NCI-H128 (cell line): Measurements from ENCODE around the gene NOL9.

Experiments used
- DNase-seq: peaks from one replicate; lab custom pipeline; 2025; ENCODE audit not compliant: unreplicated experiment; lab: John Stamatoyannopoulos, UW

Gene NOL9

DNA sequence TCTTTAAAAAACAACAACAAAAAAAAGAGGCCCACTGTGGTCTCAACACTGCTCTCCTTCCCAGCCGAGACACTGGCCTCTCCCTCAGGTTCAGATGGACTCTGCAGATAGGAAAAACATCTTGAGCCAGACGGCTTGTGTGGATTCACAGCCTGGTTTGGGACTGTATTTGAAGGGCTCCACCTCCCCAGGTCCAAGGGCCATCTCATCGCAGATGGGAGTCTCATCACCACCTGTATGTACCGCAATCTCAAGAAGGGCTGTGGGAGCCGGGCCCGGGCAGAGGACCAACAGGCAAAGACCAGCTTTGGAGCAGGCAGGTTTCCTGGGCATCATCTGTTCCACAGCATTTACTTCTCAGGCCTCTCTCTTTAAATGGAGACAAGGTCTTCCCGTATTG lies 35.7 kb upstream of the NOL9 start:
- no peak for DNase-seq

DNA sequence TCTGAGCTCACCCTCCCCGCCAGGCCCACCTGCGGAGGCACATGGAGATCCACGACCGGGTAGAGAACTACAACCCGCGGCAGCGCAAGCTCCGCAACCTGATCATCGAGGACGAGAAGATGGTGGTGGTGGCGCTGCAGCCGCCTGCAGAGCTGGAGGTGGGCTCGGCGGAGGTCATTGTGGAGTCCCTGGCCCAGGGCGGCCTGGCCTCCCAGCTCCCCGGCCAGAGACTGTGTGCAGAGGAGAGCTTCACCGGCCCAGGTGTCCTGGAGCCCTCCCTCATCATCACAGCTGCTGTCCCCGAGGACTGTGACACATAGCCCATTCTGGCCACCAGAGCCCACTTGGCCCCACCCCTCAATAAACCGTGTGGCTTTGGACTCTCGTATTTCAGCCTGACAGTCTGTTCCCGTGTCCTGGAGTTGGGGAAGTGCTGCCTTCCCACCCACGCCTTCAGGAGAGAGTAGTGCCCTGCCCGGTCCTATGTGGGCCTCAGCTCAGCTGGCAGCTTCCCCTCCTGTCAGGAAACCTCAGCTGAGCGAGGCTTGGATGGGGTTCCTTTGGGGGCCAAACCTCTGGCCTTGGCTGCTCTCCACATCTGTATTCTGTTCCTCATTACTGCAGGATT lies 34.7 kb upstream of the NOL9 start:
- DNase-seq = no peak

DNA sequence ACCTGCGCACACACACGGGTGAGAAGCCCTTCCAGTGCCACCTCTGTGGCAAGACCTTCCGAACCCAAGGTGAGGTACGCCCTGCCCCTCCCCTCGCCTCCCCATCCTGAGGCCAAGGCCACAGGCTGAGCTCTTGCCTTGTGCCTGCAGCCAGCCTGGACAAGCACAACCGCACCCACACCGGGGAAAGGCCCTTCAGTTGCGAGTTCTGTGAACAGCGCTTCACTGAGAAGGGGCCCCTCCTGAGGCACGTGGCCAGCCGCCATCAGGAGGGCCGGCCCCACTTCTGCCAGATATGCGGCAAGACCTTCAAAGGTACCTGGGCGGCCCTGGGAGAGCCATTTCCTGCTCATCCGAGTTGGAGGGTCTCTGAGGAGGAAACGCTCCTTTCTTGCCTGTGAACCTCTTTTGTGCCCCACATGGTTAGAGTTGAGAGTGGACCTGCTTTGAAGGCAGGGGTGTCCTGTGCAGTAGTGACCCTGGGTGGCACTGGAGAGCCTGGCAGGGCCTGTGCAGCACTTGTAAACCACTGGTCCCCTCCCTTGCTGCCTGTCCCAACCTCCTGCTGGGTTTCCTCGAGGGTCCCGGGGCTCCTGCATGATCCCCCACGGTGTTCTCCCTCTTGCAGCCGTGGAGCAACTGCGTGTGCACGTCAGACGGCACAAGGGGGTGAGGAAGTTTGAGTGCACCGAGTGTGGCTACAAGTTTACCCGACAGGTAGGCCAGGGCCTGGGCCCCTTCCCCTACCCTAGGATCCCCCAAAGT lies 34.0 kb upstream of the NOL9 start:
- no peak for DNase-seq

DNA sequence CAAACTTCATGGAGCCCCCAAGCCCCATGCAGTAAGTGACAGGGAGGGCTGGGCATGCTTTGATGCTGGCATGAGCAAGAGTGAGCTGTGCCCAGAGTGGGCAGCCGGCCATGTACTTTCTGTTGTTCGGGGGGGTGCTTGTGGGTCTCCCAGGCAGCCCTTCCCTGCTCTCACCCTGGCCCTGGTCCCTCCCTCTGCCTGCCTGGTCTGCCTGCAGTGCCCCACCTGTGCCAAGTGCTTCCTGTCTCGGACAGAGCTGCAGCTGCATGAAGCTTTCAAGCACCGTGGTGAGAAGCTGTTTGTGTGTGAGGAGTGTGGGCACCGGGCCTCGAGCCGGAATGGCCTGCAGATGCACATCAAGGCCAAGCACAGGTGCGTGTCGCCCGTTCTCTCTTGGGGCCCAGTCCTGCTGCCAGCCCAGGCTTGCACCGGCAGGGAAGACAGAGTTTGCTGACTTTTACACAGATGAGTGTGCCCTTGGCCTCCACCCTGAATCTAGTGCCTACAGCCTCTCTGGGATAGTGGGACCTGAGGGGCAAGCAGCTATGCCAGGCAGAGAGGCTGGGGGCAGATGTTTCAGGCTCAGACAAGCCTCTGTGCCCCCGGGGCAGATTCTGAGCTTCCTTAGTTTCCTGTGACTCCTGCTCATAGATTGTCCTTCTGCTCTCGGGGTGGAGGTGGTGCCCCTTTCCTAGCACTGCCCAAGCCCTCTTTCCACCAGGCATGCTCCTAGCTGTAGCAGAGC lies 33.1 kb upstream of the NOL9 start:
- no peak for DNase-seq

DNA sequence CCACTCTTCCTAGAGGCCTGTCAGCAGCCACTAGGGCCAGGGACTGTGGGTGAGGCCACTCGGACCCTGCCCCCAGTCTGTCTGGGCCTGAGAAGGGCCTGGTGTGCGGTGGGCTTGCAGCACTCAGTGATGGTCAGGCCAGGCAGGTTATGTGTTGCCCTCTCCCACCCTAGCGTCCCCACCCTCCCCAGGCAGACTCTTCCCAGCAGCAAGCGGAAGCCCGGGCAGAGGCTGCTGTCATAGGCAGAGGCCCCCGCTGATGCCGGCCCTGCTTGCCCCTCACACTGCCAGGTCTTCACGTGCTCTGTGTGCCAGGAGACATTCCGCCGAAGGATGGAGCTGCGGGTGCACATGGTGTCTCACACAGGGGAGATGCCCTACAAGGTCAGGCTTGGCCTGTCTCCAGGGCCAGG lies 32.1 kb upstream of the NOL9 start:
- no peak for DNase-seq

DNA sequence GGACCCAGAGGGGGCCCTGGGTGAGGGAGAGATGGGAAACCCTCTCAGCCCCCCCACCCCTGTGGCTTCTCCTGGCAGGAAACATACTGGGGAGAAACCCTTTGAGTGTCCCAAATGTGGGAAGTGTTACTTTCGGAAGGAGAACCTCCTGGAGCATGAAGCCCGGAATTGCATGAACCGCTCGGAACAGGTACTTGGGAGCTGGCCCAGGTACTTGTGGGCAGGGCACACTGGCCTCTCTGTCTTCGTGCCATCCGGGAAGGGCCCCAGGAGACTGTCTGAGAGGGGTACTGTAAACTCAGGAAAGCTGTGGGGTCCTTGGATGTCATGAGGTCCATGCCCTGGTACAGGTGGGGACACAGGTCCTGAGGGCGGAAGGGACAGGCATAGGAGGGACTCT lies 31.5 kb upstream of the NOL9 start:
- DNase-seq = no peak

DNA sequence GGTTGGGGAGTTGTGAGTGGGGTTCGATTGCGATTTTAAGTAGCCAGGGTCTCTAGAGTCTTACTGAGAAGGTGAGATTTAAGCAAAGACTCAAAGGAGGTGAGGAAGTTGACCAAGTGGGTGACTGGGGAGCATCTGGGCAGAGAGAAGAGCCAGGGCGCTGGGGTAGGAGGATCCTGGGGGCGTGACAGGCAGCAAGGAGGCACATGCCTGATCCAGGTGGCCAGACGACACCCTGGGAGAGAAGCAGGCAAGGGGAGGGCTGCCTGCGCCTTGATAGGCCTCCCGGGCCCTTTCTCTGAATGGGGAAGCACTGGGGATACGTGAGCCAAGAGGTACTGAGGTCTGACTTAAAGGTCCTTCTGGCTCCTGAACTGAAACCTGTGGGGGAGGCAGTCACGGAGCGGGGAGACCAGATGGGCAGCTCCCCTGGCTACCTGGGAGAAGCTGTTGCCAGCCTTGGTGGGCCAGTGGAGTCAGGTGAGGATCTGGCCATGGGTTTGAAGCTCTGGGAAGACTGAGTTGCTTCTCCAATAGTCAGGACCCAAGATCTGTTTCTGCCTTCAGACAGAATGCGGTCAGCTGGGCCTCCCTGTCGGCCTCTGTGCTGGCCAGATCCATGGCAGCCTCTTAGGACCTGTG lies 30.9 kb upstream of the NOL9 start:
- no peak for DNase-seq

DNA sequence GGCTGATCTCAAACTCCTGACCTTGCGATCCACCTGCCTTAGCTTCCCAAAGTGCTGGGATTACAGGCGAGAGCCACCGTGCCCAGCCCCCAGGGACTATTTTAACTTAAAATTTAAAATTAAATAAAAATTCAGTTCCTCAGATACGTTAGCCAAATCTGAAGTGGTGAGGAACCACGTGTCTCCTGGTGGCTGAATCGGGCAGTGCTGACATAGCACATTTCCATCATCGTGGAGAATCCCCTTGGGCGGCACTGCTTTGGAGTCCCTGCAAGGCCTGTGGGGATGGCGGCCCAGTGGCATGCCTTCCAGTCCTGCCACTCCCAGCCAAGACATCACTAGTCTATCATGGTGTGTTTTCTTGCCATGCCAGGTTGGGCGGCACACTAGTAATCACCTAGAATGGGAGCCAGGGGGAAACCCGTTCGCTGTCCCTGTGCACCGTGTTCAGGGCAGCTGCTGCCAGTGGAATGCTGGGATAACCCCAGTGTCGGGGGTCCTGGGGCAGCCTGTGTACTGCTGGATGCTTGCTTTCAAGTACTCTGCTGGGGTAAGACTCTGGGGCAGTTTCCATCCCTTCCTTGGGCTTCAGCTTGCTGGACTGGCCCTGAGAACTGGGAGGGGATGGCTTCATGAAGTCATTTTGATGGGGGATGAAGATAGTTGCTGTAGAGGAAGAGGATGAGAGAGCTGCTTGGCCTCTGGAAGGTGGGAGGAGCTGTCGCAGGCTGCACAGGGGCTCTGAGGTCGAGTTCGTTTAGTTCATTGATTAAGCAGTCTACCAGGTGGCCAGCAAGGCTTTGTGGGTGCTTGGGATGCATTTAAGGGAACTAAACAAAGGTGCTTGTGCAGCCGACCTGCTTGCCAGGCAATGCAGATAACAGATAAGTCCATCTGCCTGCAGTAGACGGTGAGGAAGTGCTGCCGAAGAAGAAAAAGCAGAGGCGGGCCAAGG lies 30.1 kb upstream of the NOL9 start:
- DNase-seq = no peak

DNA sequence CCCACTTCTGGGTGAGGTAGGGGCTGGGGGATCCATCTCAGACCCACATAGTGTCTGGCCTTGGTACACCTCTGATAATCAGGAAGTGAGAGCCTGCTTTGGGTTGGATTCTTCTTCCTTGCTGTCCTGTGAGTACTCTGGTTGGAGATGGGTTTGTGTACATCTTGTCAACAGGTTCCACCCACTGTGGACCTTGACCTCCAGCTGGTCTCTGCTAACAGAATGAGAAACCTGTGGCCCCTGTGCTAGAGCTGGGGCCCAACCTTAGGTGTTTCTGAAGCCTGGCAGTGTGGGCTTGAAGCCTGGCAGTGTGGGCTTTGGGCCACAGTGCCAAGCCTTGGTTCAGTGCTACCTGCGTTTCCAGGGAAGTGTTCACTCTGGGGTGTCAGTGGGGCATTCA lies 28.1 kb upstream of the NOL9 start:
- no peak for DNase-seq

DNA sequence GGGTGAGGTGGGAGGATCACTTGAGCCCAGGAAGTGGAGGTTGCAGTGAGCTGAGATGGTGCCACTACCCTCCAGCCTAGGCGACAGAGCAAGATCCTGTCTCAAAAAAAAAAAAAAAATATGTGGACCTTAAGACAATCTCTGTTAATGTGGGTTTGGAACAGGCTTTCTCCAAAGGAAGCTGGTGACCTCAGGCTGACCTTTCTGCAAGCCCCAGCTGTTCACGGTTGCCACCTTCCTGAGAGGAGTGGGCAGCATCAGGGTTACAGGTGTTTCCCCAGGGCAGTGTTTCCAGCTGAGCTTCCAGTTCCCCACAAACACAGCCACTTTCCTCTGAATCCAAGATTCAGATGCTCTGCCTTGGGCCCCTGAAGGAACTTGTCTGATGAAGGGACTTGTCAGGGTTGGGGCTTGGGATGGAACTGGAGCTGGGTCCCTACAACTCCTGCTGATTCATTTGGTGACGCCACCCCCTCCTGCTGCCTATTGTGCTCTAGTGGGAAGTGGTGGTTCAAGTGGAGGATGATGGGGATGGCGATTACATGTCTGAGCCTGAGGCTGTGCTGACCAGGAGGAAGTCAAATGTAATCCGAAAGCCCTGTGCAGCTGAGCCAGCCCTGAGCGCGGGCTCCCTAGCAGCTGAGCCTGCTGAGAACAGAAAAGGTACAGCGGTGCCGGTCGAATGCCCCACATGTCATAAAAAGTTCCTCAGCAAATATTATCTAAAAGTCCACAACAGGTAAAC lies 27.4 kb upstream of the NOL9 start:
- no peak for DNase-seq

DNA sequence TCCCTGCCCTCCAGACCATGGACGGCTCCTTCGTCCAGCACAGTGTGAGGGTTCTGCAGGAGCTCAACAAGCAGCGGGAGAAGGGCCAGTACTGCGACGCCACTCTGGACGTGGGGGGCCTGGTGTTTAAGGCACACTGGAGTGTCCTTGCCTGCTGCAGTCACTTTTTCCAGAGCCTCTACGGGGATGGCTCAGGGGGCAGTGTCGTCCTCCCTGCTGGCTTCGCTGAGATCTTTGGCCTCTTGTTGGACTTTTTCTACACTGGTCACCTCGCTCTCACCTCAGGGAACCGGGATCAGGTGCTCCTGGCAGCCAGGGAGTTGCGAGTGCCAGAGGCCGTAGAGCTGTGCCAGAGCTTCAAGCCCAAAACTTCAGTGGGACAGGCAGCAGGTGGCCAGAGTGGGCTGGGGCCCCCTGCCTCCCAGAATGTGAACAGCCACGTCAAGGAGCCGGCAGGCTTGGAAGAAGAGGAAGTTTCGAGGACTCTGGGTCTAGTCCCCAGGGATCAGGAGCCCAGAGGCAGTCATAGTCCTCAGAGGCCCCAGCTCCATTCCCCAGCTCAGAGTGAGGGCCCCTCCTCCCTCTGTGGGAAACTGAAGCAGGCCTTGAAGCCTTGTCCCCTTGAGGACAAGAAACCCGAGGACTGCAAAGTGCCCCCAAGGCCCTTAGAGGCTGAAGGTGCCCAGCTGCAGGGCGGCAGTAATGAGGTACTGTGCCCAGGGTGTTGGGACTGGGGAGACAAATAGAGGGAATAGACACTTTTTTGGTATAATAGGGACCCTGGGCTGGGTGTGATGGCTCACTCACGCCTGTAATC lies 26.5 kb upstream of the NOL9 start:
- no peak for DNase-seq

DNA sequence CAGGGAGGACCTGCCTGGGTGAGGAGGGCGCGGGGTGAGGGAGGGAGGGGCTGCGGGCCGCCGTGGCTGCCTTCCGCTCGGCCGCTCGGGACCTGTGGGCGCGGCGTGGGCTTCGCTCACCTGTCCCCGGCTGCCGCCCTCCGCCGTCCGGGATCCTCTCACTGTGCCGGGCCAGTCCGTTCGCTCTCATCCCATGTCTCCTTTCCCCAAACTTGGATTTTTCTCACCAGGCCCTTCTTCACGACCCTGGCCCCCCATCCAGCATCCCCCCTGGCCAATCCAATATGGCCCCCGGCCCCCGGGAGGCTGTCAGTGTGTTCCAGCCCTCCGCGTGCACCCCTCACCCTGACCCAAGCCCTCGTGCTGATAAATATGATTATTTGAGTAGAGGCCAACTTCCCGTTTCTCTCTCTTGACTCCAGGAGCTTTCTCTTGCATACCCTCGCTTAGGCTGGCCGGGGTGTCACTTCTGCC lies 25.8 kb upstream of the NOL9 start:
- DNase-seq = no peak

DNA sequence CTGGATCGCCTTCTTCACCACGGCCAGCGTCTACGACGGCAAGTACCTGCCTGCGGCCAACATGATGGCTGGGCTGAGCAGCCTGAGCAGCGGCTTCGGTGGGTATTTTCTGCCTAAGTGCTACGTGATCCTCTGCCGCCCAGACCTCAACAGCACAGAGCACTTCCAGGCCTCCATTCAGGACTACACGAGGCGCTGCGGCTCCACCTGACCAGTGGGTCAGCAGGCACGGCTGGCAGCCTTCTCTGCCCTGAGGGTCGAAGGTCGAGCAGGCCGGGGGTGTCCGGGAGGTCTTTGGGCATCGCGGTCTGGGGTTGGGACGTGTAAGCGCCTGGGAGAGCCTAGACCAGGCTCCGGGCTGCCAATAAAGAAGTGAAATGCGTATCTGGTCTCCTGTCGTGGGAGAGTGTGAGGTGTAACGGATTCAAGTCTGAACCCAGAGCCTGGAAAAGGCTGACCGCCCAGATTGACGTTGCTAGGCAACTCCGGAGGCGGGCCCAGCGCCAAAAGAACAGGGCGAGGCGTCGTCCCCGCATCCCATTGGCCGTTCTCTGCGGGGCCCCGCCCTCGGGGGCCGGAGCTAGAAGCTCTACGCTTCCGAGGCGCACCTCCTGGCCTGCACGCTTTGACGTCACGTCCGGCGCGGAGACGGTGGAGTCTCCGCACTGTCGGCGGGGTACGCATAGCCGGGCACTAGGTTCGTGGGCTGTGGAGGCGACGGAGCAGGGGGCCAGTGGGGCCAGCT lies 25.2 kb upstream of the NOL9 start, which contains the start of gene ZBTB48:
Gene ZBTB48 (plus strand): TSS at position 621 of the 745 bp plus-strand sequence. CDS start 616 bp downstream, outside the sequence.
- DNase-seq = peak; percentile 99

DNA sequence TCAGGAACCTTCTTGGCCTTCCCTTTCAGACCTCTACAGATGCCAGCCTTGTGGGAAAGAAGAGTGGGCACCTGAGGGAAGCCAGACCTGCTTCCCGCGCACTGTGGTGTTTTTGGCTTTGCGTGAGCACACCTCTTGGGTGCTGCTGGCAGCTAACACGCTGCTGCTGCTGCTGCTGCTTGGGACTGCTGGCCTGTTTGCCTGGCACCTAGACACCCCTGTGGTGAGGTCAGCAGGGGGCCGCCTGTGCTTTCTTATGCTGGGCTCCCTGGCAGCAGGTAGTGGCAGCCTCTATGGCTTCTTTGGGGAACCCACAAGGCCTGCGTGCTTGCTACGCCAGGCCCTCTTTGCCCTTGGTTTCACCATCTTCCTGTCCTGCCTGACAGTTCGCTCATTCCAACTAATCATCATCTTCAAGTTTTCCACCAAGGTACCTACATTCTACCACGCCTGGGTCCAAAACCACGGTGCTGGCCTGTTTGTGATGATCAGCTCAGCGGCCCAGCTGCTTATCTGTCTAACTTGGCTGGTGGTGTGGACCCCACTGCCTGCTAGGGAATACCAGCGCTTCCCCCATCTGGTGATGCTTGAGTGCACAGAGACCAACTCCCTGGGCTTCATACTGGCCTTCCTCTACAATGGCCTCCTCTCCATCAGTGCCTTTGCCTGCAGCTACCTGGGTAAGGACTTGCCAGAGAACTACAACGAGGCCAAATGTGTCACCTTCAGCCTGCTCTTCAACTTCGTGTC lies 24.5 kb upstream of the NOL9 start:
- DNase-seq = no peak

DNA sequence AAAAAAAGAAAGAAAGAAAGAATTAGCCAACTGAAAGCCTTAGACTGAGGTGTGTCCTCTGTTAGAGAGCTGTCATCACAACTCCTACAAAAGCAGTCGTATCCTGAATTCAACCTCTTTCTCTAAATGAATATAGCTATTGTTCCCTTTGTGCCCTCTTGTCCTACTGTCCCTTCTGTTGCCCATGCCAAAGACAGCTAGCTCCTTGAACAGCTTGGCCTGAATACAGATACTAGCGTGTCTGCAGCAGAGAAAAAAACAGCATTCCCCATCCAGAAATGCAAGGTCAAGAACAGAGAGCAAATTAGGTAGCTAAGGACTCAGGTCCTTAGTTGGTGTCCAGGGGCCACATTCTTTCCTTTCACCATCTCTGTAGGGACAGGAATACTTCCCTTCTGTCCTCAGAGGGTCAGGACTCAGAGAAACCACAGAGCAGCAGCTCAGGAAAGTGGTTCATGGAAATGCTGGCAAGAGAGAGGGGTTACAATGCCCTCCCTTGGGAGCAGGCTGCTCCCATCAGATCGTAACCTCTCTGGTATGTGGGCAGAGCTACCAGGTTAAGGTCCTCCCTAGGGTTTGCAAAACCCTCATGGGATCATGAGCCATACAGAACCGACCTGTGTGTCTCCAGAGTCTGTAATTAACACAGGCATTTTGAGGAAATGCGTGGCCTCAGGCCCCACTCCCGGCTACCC lies 23.7 kb upstream of the NOL9 start:
- DNase-seq = no peak

DNA sequence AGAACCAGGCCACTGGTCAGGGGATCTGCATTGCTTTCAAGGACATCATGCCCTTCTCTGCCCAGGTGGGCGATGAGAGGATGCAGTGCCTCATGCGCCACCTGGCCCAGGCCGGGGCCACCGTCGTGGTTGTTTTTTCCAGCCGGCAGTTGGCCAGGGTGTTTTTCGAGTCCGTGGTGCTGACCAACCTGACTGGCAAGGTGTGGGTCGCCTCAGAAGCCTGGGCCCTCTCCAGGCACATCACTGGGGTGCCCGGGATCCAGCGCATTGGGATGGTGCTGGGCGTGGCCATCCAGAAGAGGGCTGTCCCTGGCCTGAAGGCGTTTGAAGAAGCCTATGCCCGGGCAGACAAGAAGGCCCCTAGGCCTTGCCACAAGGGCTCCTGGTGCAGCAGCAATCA lies 20.5 kb upstream of the NOL9 start:
- no peak for DNase-seq
